Measurements from ENCODE around the gene H6PD. TPM values are rescaled to one million over a fixed set of nuclear protein-coding genes. Genes with fewer than 3 reads are reported as not detected.
A peak's percentile ranks its signal among the peaks of the same experiment; 100 is the strongest.

The H6PD gene
- total and polyA plus RNA-seq, 7 donors: 5.8 to 56.8 (median 23.4) TPM

DNA sequence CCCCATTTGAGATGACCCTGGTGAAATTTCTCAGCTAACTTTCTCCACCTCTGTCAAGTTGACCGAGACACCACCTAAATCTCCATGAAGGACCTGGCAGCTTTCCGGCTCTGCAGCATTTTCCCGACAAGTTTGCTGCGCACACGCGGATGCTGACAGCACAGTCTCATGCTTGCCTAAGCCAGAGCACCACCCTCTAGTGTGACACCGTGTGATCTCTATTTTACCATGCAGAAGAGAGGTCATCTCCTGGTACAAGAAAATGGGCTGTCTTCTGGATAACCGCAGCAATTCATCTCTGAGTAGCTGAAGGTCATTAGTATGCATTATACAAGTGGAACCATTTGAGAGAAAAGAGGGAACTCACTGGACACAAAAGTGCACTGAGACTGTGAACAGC, 38.9 kb upstream of the H6PD start:
- Histone ChIP-seq H3K27me3 (ENCODE audit: insufficient read depth in 3 of 3, low read length in 2 of 3) (peaks cover 0 to 13% (median 1%) of the 10 kb centered on the region in 3 donors), H3K36me3 (ENCODE audit: insufficient read depth in 1 of 2, low read depth in 1 of 2) (no peaks in the 10 kb centered on the region), H3K4me3 (no peak overlapping the region), H3K27ac (no peak overlapping the region), H3K4me1 (peaks cover 21% of the 10 kb centered on the region), H3K9me3 (no peaks in the 10 kb centered on the region)
- no peak for ATAC-seq
- TF ChIP-seq, protein P1, sequence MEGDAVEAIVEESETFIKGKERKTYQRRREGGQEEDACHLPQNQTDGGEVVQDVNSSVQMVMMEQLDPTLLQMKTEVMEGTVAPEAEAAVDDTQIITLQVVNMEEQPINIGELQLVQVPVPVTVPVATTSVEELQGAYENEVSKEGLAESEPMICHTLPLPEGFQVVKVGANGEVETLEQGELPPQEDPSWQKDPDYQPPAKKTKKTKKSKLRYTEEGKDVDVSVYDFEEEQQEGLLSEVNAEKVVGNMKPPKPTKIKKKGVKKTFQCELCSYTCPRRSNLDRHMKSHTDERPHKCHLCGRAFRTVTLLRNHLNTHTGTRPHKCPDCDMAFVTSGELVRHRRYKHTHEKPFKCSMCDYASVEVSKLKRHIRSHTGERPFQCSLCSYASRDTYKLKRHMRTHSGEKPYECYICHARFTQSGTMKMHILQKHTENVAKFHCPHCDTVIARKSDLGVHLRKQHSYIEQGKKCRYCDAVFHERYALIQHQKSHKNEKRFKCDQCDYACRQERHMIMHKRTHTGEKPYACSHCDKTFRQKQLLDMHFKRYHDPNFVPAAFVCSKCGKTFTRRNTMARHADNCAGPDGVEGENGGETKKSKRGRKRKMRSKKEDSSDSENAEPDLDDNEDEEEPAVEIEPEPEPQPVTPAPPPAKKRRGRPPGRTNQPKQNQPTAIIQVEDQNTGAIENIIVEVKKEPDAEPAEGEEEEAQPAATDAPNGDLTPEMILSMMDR (IDR thresholded peaks at IDR 0.05): no peak
- WGBS, 3 donors: 62 to 72% (median 64%) methylated on average over 8 of the region's 8 CpGs
- intact Hi-C loops (cut with DNase I): loop anchor here (1.0 to 5.0 kb wide), 3 partner anchors 53 to 85 kb away; no protein-coding TSS in a partner anchor
- DNase-seq: no peak

DNA sequence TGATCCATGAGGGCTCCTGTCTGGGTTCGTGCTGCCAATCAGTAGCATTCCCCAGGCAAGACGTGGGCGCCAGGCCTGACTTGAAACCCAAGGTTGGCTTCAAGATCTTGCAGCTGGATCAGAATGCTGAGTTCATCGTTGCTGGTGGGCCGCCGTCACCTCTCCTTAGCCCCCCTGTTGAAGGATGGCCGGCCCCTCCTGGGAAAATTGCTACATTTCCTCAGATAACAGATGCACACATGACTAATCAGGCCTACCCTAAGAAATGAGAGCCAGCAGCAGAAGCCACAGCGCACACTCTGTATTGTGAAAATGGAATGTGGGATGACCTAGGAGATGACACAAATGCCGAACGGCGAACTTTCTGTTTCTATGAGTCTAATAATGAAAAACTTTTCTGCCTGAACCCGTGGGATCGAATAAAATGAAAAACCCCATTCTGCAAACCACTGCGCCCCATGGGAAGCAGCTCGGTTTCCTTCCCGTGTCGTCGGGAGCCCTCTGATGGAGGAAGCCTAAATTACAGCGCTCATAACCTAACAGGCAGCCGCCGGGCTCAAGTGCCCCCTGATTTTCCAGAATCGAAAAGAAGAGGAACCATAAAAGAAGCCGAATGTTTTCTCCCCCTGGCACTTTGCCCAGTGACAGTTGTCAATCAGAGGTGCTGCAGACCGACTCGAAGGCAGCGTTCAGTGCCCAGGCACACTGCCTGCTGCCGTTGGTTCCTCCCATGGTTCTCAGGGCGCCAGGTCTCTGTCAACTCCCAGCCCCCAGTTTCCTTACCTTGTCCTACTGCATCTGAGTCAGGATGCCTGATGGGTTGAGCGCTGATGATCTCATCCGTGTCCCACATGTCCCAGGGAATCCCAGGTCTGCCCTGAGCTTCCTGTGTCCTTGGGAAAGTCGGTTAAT, 38.2 kb upstream of the H6PD start:
- Histone ChIP-seq H3K4me1 (peaks cover 26% of the 10 kb centered on the region), H3K36me3 (ENCODE audit: insufficient read depth in 1 of 2, low read depth in 1 of 2) (no peaks in the 10 kb centered on the region), H3K27ac (peak overlapping the region; percentile 42), H3K27me3 (ENCODE audit: insufficient read depth in 3 of 3, low read length in 2 of 3) (peaks cover 0 to 20% (median 1%) of the 10 kb centered on the region in 3 donors), H3K4me3 (peak overlapping the region; percentile 40), H3K9me3 (no peaks in the 10 kb centered on the region)
- peak; percentile 58 to 79 (median 64) for ATAC-seq
- TF ChIP-seq, protein P1 (IDR thresholded peaks at IDR 0.05): peak; percentile 80
- peak; percentile 72 to 80 for DNase-seq
- 16 to 23% (median 17%) methylated on average over 31 of the region's 31 CpGs for WGBS, 3 donors
- intact Hi-C loops (cut with DNase I): loop anchor here (1.0 to 5.0 kb wide), 3 partner anchors 54 to 86 kb away; no protein-coding TSS in a partner anchor

DNA sequence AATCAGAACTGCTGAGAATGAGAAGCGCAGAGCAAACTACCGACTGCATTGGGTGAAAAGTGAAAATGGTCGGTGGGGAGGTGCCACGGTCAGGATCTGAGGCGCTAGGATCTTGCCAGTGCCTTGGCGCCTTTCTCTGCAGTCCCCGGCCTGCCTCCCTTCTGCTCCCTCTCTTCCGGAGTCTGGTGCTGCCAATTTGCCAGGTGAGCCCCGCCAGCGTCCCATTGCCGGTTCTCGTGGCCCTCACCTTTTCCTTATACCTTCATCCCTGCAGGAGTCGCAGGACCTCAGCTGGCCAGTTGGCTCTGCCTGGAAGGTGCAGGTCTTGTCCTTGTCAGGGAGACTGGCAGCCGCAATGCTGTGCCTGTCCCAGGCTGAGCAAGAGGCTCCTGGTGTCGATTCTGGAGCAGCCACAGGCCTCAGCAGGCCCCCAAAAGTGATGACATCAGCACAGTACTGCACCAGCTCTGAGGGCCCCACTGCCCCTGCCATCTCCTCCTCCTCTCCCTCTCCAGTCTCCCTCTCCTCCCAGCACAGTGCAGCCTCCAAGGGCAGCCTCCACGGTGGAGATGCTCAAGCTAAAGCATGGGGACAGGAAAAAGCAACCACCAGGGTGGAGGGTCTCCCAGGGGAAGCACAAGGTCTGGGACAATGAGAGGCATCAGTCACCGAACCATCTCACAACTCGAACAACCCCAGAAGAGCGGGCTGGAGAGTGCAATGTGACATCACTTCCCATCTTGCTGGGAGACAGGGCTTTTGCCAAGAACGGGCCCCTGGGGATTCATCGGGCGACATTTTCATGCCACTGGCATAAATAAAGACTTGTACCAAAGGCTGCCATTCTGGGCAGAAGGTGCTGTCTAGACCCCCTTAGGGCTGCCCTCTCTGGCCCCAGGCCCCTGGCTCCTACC, 37.1 kb upstream of the H6PD start:
- ATAC-seq (no peak), DNase-seq (peak in 1 of 2 donors; percentile 31)
- TF ChIP-seq, protein P1 (IDR thresholded peaks at IDR 0.05): no peak
- Histone ChIP-seq H3K27ac (no peak overlapping the region), H3K27me3 (ENCODE audit: insufficient read depth in 3 of 3, low read length in 2 of 3) (peaks cover 0 to 24% (median 5%) of the 10 kb centered on the region in 3 donors), H3K4me1 (peaks cover 26% of the 10 kb centered on the region), H3K9me3 (no peaks in the 10 kb centered on the region), H3K4me3 (peak overlapping the region; percentile 50), H3K36me3 (ENCODE audit: insufficient read depth in 1 of 2, low read depth in 1 of 2) (no peaks in the 10 kb centered on the region)
- intact Hi-C loops (cut with DNase I): loop anchor here (2.0 to 5.0 kb wide), 2 partner anchors 55 to 87 kb away; no protein-coding TSS in a partner anchor
- WGBS, 3 donors: 79 to 83% (median 80%) methylated on average over 22 of the region's 22 CpGs

DNA sequence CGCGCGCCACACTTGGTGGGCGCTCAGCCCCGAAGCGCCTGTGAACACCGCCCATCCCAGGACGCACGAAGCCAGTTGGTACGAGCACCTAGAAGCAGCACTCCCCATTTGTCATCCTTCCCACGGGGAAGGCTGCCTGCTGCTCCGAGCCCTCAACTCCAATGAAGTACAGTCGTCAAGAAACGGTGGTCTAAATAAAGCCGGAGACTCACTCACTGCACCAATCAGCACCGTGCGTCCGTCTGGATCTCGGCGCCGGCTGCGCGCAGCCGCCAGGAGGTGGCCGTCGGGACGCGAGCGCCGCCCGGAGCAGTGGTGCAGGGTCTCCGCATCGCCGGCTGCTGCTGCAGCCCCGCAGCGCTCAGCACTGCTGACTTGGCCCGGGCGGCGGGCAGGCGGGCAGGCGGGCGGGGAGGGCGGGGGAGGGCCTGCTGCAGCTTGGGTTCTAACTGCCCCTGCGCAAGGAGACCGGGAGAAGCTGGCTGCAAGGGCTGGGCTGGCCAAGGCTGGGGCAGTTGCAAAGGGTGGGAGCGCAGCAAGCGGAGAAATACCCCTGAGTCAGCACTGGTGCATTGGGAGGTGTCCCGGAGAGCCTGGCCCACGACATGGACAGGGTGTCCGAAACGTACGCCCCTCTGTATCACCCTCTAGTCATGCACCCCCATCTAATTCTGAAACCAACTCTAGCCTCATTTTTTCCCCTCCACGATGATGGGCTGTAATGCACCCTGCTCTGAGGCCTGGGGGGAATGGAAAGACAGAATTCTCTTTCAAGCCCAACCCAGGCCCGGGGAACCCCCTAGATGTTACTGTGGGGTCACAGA, 35.8 kb upstream of the H6PD start:
- Histone ChIP-seq H3K36me3 (ENCODE audit: insufficient read depth in 1 of 2, low read depth in 1 of 2) (no peaks in the 10 kb centered on the region), H3K27ac (no peak overlapping the region), H3K4me1 (peaks cover 26% of the 10 kb centered on the region), H3K9me3 (no peaks in the 10 kb centered on the region), H3K27me3 (ENCODE audit: insufficient read depth in 3 of 3, low read length in 2 of 3) (peaks cover 0 to 33% (median 6%) of the 10 kb centered on the region in 3 donors), H3K4me3 (peak overlapping the region; percentile 50)
- DNase-seq (peak; percentile 48 to 76), ATAC-seq (peak; percentile 68 to 87 (median 78))
- 15 to 23% (median 22%) methylated on average over 47 to 54 of the region's 54 CpGs for WGBS, 3 donors
- TF ChIP-seq, protein P1 (IDR thresholded peaks at IDR 0.05): peak; percentile 23
- intact Hi-C loops (cut with DNase I): loop anchor here in 1 of 2 donors (5.0 kb wide), 1 partner anchor 56 kb away; no protein-coding TSS in a partner anchor
